Cardiac muscle cell (in vitro differentiated cells and primary cell): Measurements from ENCODE around the gene ZC3H12C. TPM values are rescaled to one million over a fixed set of nuclear protein-coding genes. Genes with fewer than 3 reads are reported as not detected.
"Not testable (repeated sequence)": the region's sequence is repeated elsewhere in the genome, so short reads cannot be mapped to it uniquely, and the experiment has no call there.

ENCODE experiments used
- DNase-seq, 2 donors: peaks; one replicate each; pipeline versions ENCODE4 v3.0.0 to v3.0.0-alpha.2; 2010 to 2017; ENCODE audit warnings: low read depth in 1 of 2, low spot score in 1 of 2
- H3K27ac ChIP-seq: fragments of 200-600 bp; sonication (generic); 2 replicates; pipeline ENCODE4 v1.5.1; 2016
- H3K27me3 ChIP-seq: fragments of 200-600 bp; sonication (generic); 2 replicates; pipeline ENCODE4 v1.6.0; 2016; ENCODE audit warnings: control low read depth
- H3K36me3 ChIP-seq: fragments of 200-600 bp; sonication (generic); 2 replicates; pipeline ENCODE4 v1.5.1; 2016; ENCODE audit warnings: control low read depth
- H3K4me1 ChIP-seq: fragments of 200-600 bp; sonication (generic); 2 replicates; pipeline ENCODE4 v1.8.1; 2017; ENCODE audit warnings: low read depth, mild to moderate bottlenecking, mixed run types
- H3K4me3 ChIP-seq: fragments of 200-600 bp; sonication (generic); 2 replicates; pipeline ENCODE4 v1.5.1; 2016; ENCODE audit warnings: mild to moderate bottlenecking
- H3K9me3 ChIP-seq: fragments of 200-600 bp; sonication (generic); 2 replicates; pipeline ENCODE4 v1.5.1; 2017; ENCODE audit warnings: low read depth, mild to moderate bottlenecking, control low read depth
- CTCF ChIP-seq: IDR thresholded peaks from 2 replicates; pipeline ENCODE4 v1.5.1; 2012; ENCODE audit warnings: low read depth, mild to moderate bottlenecking, low read length
- polyA plus RNA-seq: library from polyadenylated mRNA; unstranded; fragments of >200 nt; fragmentation: Nextera tagmentation; extraction: Ambion mirVana; gene quantifications from 2 replicates; pipeline ENCODE4 v1.2.1, GENCODE V29; 2016
- total RNA-seq: library from RNA; depleted of rRNA; stranded (reverse); fragments of >200 nt; gene quantifications from 2 replicates; pipeline ENCODE4 v1.2.3, GENCODE V29; 2016

Gene ZC3H12C
- total and polyA plus RNA-seq, 2 experiments from 2014 or later: 1.0 to 7.1 TPM

- peaks cover 19% of the 10 kb centered on the region for H3K4me1 ChIP-seq
- TF ChIP-seq CTCF: no peak
- H3K27ac ChIP-seq: no peak overlapping the region
- DNase-seq: no peak
- H3K36me3 ChIP-seq: no peaks in the 10 kb centered on the region
- no peak overlapping the region for H3K4me3 ChIP-seq
- no peaks in the 10 kb centered on the region for H3K9me3 ChIP-seq
- H3K27me3 ChIP-seq: no peaks in the 10 kb centered on the region
Measured at GRCh38 chr11:110200836-110201235, 107.6 kb downstream of the ZC3H12C start.

GRCh38 chr11:110207123-110207522 lies 113.9 kb downstream of the ZC3H12C start:
- no peak overlapping the region for H3K4me3 ChIP-seq
- peaks cover 22% of the 10 kb centered on the region for H3K4me1 ChIP-seq
- no peak for TF ChIP-seq CTCF
- no peaks in the 10 kb centered on the region for H3K9me3 ChIP-seq
- H3K36me3 ChIP-seq: no peaks in the 10 kb centered on the region
- DNase-seq: no peak
- H3K27me3 ChIP-seq: no peaks in the 10 kb centered on the region
- peak overlapping the region; percentile 5 for H3K27ac ChIP-seq

- not testable (repeated sequence) for H3K27me3 ChIP-seq, H3K36me3 ChIP-seq, H3K27ac ChIP-seq, DNase-seq, H3K9me3 ChIP-seq
- peak overlapping the region; percentile 19 for H3K4me3 ChIP-seq
- H3K4me1 ChIP-seq: peaks cover 19% of the 10 kb centered on the region
Measured at GRCh38 chr11:110208678-110209312, 115.6 kb downstream of the ZC3H12C start.

- peak overlapping the region; percentile 19 for H3K4me3 ChIP-seq
- H3K4me1 ChIP-seq: peaks cover 16% of the 10 kb centered on the region
- H3K36me3 ChIP-seq, DNase-seq, H3K9me3 ChIP-seq, H3K27ac ChIP-seq, H3K27me3 ChIP-seq: not testable (repeated sequence)
Measured at GRCh38 chr11:110209313-110209694, 116.1 kb downstream of the ZC3H12C start.

- Histone ChIP-seq H3K36me3 (no peaks in the 10 kb centered on the region), H3K4me1 (no peaks in the 10 kb centered on the region), H3K4me3 (no peak overlapping the region), H3K9me3 (no peaks in the 10 kb centered on the region), H3K27ac (no peak overlapping the region), H3K27me3 (no peaks in the 10 kb centered on the region)
- no peak for DNase-seq
- no peak for TF ChIP-seq CTCF
Measured at GRCh38 chr11:110217223-110217877, 124.2 kb downstream of the ZC3H12C start.

- Histone ChIP-seq H3K27me3 (no peaks in the 10 kb centered on the region), H3K4me1 (no peaks in the 10 kb centered on the region), H3K9me3 (no peaks in the 10 kb centered on the region), H3K4me3 (no peak overlapping the region), H3K27ac (no peak overlapping the region), H3K36me3 (no peaks in the 10 kb centered on the region)
- TF ChIP-seq CTCF: no peak
- no peak for DNase-seq
Measured at GRCh38 chr11:110217936-110218335, 124.7 kb downstream of the ZC3H12C start.
